ENCODE results near the gene ZDHHC1. TPM values are rescaled to one million over a fixed set of nuclear protein-coding genes. Genes with fewer than 3 reads are reported as not detected.

The ZDHHC1 gene
- polyA plus RNA-seq, 1 of the 3 experiments (the other 2 are of a cell fraction): 15.8 TPM

DNA sequence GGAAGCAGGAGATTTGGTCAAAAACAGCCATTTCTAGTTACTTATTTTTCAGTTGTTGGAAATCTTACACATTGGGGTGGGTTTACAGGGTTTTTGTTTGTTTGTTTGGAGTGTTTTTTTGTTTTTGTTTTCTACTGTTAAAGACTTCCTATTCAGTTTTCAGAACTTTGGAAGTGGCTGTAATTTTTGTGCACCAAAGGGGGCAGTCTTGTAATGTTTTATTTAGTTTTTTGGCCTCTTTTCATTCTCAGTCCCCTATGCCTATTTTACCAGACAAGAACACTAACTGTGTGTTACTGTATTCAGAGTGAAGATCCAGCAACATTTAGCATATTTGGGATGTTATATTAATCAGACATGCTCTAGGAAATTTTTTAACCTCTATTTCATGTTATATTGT lies 43.6 kb downstream of the ZDHHC1 start:
- H3K9me3 ChIP-seq: no peaks in the 10 kb centered on the region
- H3K4me2 ChIP-seq: no peak overlapping the region
- no peaks in the 10 kb centered on the region for H3K4me1 ChIP-seq (ENCODE audit: control insufficient read depth in 1 of 2, insufficient read depth in 2 of 2, low read depth in 1 of 2, low read length in 1 of 2)
- H4K20me1 ChIP-seq (ENCODE audit: insufficient read depth): no peaks in the 10 kb centered on the region
- no peak overlapping the region for H3K27ac ChIP-seq (ENCODE audit: low read depth in 2 of 2, low read length in 1 of 2)
- TF ChIP-seq EZH2phosphoT487 (IDR thresholded peaks at IDR 0.05; ENCODE audit: borderline replicate concordance, low read depth): no peak
- TF ChIP-seq SMC3 (IDR thresholded peaks at IDR 0.05; ENCODE audit: low read depth, low read length): peak; percentile 63
- TF ChIP-seq CTCF (IDR thresholded peaks at IDR 0.05): peak; percentile 72
- peak; percentile 83 for TF ChIP-seq RAD21 (IDR thresholded peaks at IDR 0.05; ENCODE audit: low read length)
- TF ChIP-seq YY1 (IDR thresholded peaks at IDR 0.05; ENCODE audit: low read depth): no peak
- no peaks in the 10 kb centered on the region for H3K79me2 ChIP-seq (ENCODE audit: insufficient read depth)
- H3F3A ChIP-seq (replicated peaks; ENCODE audit: insufficient read depth): peaks cover 6% of the 10 kb centered on the region
- POLR2A ChIA-PET: interaction anchor here (0.7 kb wide), 1 partner anchor 22 kb away, joined by 3 read pairs; no protein-coding TSS in a partner anchor
- no peaks in the 10 kb centered on the region; the same call in 1 of the 2 replicates for H3K27me3 ChIP-seq (ENCODE audit: insufficient read depth)
- H2AFZ ChIP-seq (ENCODE audit: low read depth): no peak overlapping the region
- CTCF ChIA-PET: interaction anchor here (0.7 to 4.5 kb wide), 17 partner anchors 11 to 142 kb away, joined by 3 to 16 read pairs (median 5); partner anchors contain the start of genes HSD11B2 and ZDHHC1
- no peak overlapping the region for H3K9ac ChIP-seq
- H3K4me3 ChIP-seq (ENCODE audit: low read depth in 2 of 2, low read length in 1 of 2): no peak overlapping the region; a peak in 1 of 4 replicates
- H3K9me2 ChIP-seq: no peaks in the 10 kb centered on the region
- DNase-seq: peak; percentile 57
- no peaks in the 10 kb centered on the region for H3K36me3 ChIP-seq (replicated peaks in 1 of 2; ENCODE audit: control insufficient read depth in 1 of 2, insufficient read depth in 2 of 2, low read length in 1 of 2)

- H2AFZ ChIP-seq (ENCODE audit: low read depth): no peak overlapping the region
- no peaks in the 10 kb centered on the region for H3K4me1 ChIP-seq (ENCODE audit: control insufficient read depth in 1 of 2, insufficient read depth in 2 of 2, low read depth in 1 of 2, low read length in 1 of 2)
- no peak for DNase-seq
- H3K79me2 ChIP-seq (ENCODE audit: insufficient read depth): no peaks in the 10 kb centered on the region
- H3K9me3 ChIP-seq: no peaks in the 10 kb centered on the region
- H3K9me2 ChIP-seq: no peaks in the 10 kb centered on the region
- H3K4me3 ChIP-seq (ENCODE audit: low read depth in 2 of 2, low read length in 1 of 2): no peak overlapping the region
- CTCF ChIA-PET: interaction anchor here (2.3 kb wide), 1 partner anchor 46 kb away, joined by 8 read pairs; the partner anchor contains the start of gene ZDHHC1
- no peak for TF ChIP-seq JUND (IDR thresholded peaks at IDR 0.05)
- TF ChIP-seq FOXJ3 (CRISPR knock-in tag; IDR thresholded peaks at IDR 0.05): no peak
- no peak for TF ChIP-seq FOXM1 (IDR thresholded peaks at IDR 0.05; ENCODE audit: low read depth)
- no peak for TF ChIP-seq POLR2AphosphoS5 (IDR thresholded peaks at IDR 0.05; ENCODE audit: low read depth, low read length)
- TF ChIP-seq, protein P1, sequence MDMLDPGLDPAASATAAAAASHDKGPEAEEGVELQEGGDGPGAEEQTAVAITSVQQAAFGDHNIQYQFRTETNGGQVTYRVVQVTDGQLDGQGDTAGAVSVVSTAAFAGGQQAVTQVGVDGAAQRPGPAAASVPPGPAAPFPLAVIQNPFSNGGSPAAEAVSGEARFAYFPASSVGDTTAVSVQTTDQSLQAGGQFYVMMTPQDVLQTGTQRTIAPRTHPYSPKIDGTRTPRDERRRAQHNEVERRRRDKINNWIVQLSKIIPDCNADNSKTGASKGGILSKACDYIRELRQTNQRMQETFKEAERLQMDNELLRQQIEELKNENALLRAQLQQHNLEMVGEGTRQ (IDR thresholded peaks at IDR 0.05; ENCODE audit: borderline replicate concordance, low read depth, low read length): no peak
- no peak for TF ChIP-seq ELF1 (IDR thresholded peaks at IDR 0.05)
- TF ChIP-seq, protein P2, sequence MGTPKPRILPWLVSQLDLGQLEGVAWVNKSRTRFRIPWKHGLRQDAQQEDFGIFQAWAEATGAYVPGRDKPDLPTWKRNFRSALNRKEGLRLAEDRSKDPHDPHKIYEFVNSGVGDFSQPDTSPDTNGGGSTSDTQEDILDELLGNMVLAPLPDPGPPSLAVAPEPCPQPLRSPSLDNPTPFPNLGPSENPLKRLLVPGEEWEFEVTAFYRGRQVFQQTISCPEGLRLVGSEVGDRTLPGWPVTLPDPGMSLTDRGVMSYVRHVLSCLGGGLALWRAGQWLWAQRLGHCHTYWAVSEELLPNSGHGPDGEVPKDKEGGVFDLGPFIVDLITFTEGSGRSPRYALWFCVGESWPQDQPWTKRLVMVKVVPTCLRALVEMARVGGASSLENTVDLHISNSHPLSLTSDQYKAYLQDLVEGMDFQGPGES (IDR thresholded peaks at IDR 0.05; ENCODE audit: low read depth, low read length): no peak
- no peak for TF ChIP-seq GATA2 (CRISPR knock-in tag; IDR thresholded peaks at IDR 0.05)
- TF ChIP-seq, protein P3, sequence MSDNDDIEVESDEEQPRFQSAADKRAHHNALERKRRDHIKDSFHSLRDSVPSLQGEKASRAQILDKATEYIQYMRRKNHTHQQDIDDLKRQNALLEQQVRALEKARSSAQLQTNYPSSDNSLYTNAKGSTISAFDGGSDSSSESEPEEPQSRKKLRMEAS (IDR thresholded peaks at IDR 0.05; ENCODE audit: low read depth): no peak
- no peak overlapping the region for H3K27ac ChIP-seq (ENCODE audit: low read depth in 2 of 2, low read length in 1 of 2)
- H3K27me3 ChIP-seq (ENCODE audit: insufficient read depth): no peaks in the 10 kb centered on the region; the same call in 1 of the 2 replicates
- no peak overlapping the region for H3K9ac ChIP-seq
- no peak overlapping the region for H3K4me2 ChIP-seq
- H4K20me1 ChIP-seq (ENCODE audit: insufficient read depth): no peaks in the 10 kb centered on the region
- H3K36me3 ChIP-seq (replicated peaks in 1 of 2; ENCODE audit: control insufficient read depth in 1 of 2, insufficient read depth in 2 of 2, low read length in 1 of 2): no peaks in the 10 kb centered on the region
- POLR2A ChIA-PET: no interaction called here
- peaks cover 6% of the 10 kb centered on the region for H3F3A ChIP-seq (replicated peaks; ENCODE audit: insufficient read depth)
- 67% methylated on average over 4 of the region's 4 CpGs for WGBS (ENCODE audit: low lambda C conversion rate)
Observed at GRCh38 chr16:67370661-67371060, 45.6 kb downstream of the ZDHHC1 start.
